HepG2 (cell line): Measurements from ENCODE around the gene ZNF367. TPM values are rescaled to one million over a fixed set of nuclear protein-coding genes. Genes with fewer than 3 reads are reported as not detected.

ENCODE experiments used
- AGO2 ChIP-seq: fragments of 200-400 bp; formaldehyde crosslinking; optimal IDR thresholded peaks from 2 replicates; pipeline ENCODE3; 2017; ENCODE audit warnings: mild to moderate bottlenecking, low read depth, low read length, moderate library complexity
- CHD4 ChIP-seq: fragments of 200-600 bp; sonication (generic); IDR thresholded peaks from 2 replicates; pipeline ENCODE4 v1.7.0; 2017; ENCODE audit warnings: mild to moderate bottlenecking, low read length, borderline replicate concordance
- FOSL2 ChIP-seq: sonication (generic); formaldehyde crosslinking; IDR thresholded peaks from 2 replicates; pipeline ENCODE4 v1.4.0; 2020; ENCODE audit warnings: missing genetic modification reagents
- GFI1 ChIP-seq: sonication (generic); formaldehyde crosslinking; IDR thresholded peaks from 2 replicates; pipeline ENCODE4 v1.5.0; 2020; ENCODE audit warnings: missing genetic modification reagents, mild to moderate bottlenecking, borderline replicate concordance
- HIVEP1 ChIP-seq: sonication (generic); formaldehyde crosslinking; IDR thresholded peaks from 2 replicates; pipeline ENCODE4 v1.4.0; 2020; ENCODE audit warnings: mild to moderate bottlenecking, missing genetic modification reagents
- HNRNPH1 ChIP-seq: fragments of 200-400 bp; formaldehyde crosslinking; optimal IDR thresholded peaks from 2 replicates; pipeline ENCODE3; 2017; ENCODE audit warnings: mild to moderate bottlenecking, low read depth, low read length
- KLF11 ChIP-seq: IDR thresholded peaks from 2 replicates; pipeline ENCODE4 v1.6.1; 2016; ENCODE audit warnings: missing compliant biosample characterization
- MIER3 ChIP-seq: IDR thresholded peaks from 2 replicates; pipeline ENCODE4 v1.6.1; 2016; ENCODE audit warnings: missing compliant biosample characterization, borderline replicate concordance
- PCBP1 ChIP-seq: fragments of 200-400 bp; formaldehyde crosslinking; IDR thresholded peaks from 2 replicates; pipeline ENCODE4 v1.6.1; 2017; ENCODE audit warnings: mild to moderate bottlenecking, low read depth, low read length, borderline replicate concordance
- PHF5A ChIP-seq: IDR thresholded peaks from one replicate; pipeline ENCODE4 v1.6.1; 2018; ENCODE audit warnings: low read depth, missing genetic modification reagents; ENCODE audit not compliant: unreplicated experiment
- RFX1 ChIP-seq: fragments of 450-650 bp; IDR thresholded peaks from 2 replicates; pipeline ENCODE4 v1.6.1; 2017
- RFXANK ChIP-seq: IDR thresholded peaks from 2 replicates; pipeline ENCODE4 v1.6.1; 2016
- TIGD3 ChIP-seq: sonication (generic); formaldehyde crosslinking; IDR thresholded peaks from 2 replicates; pipeline ENCODE4 v1.5.1; 2020; ENCODE audit warnings: mild to moderate bottlenecking, missing genetic modification reagents, borderline replicate concordance
- ZBTB21 ChIP-seq: sonication (generic); formaldehyde crosslinking; IDR thresholded peaks from 2 replicates; pipeline ENCODE4 v1.4.0; 2020; ENCODE audit warnings: missing genetic modification reagents
- ZKSCAN8 ChIP-seq: IDR thresholded peaks from 2 replicates; pipeline ENCODE4 v1.6.1; 2016; ENCODE audit warnings: borderline replicate concordance, missing genetic modification reagents, missing compliant biosample characterization
- ZMAT3 ChIP-seq: sonication (generic); formaldehyde crosslinking; conservative IDR thresholded peaks from 2 replicates; pipeline ENCODE4 v1.7.0; 2021; ENCODE audit warnings: missing genetic modification reagents
- ZNF230 ChIP-seq: sonication (generic); formaldehyde crosslinking; IDR thresholded peaks from 2 replicates; pipeline ENCODE4 v1.4.0; 2020; ENCODE audit warnings: mild to moderate bottlenecking, missing genetic modification reagents
- ZNF256 ChIP-seq: sonication (generic); formaldehyde crosslinking; conservative IDR thresholded peaks from 2 replicates; pipeline ENCODE4 v1.4.0; 2020; ENCODE audit warnings: missing genetic modification reagents
- ZNF33A ChIP-seq: sonication (generic); formaldehyde crosslinking; IDR thresholded peaks from 2 replicates; pipeline ENCODE4 v1.5.1; 2020; ENCODE audit warnings: missing genetic modification reagents, mild to moderate bottlenecking, moderate library complexity, borderline replicate concordance
- ZNF34 ChIP-seq: sonication (generic); formaldehyde crosslinking; IDR thresholded peaks from 2 replicates; pipeline ENCODE4 v1.4.0; 2020; ENCODE audit warnings: mild to moderate bottlenecking, missing genetic modification reagents, borderline replicate concordance
- ZNF615 ChIP-seq: sonication (generic); formaldehyde crosslinking; IDR thresholded peaks from 2 replicates; pipeline ENCODE4 v1.5.0; 2020; ENCODE audit warnings: mild to moderate bottlenecking, missing genetic modification reagents, borderline replicate concordance
- ZNF644 ChIP-seq: IDR thresholded peaks from 2 replicates; pipeline ENCODE4 v1.6.1; 2016; ENCODE audit warnings: low read depth
- ZNF674 ChIP-seq: sonication (generic); formaldehyde crosslinking; IDR thresholded peaks from 2 replicates; pipeline ENCODE4 v1.5.0; 2020; ENCODE audit warnings: low read depth, mild to moderate bottlenecking, missing genetic modification reagents
- ZNF720 ChIP-seq: sonication (generic); formaldehyde crosslinking; IDR thresholded peaks from 2 replicates; pipeline ENCODE4 v1.4.0; 2020; ENCODE audit warnings: missing genetic modification reagents
- ZSCAN29 ChIP-seq: sonication (generic); formaldehyde crosslinking; conservative IDR thresholded peaks from 2 replicates; pipeline ENCODE4 v1.4.0; 2020; ENCODE audit warnings: mild to moderate bottlenecking, missing genetic modification reagents
- polyA plus RNA-seq, 8 experiments: library from polyadenylated mRNA; depleted of rRNA in 3 of 8; stranded (reverse) in 7 of 8; unstranded in 1 of 8; fragments of >200 nt; fragmentation: Illumina TruSeq in 4 of 8; extraction: Trizol in 4 of 8; gene quantifications; 2 replicates each; pipeline versions ENCODE4 v1.2.1 to v1.2.3, GENCODE V29; 2011 to 2016; ENCODE audit warnings: low read depth in 4 of 8, missing spikeins in 1 of 8, mixed read lengths in 1 of 8; ENCODE audit not compliant: insufficient read depth in 1 of 8
- total RNA-seq, 5 experiments: library from RNA; depleted of rRNA; stranded (reverse); fragments of >200 nt; fragmentation: Illumina TruSeq; extraction: Trizol; gene quantifications; 2 replicates each; pipeline ENCODE4 v1.2.3, GENCODE V29; 2016; ENCODE audit warnings: low read depth in 1 of 5
- TF ChIP-seq, protein P1 (sequence below): sonication (generic); formaldehyde crosslinking; IDR thresholded peaks from 2 replicates; pipeline ENCODE4 v1.4.0; 2020; ENCODE audit warnings: mild to moderate bottlenecking, missing genetic modification reagents
- TF ChIP-seq, protein P2 (sequence below): sonication (generic); formaldehyde crosslinking; IDR thresholded peaks from 2 replicates; pipeline ENCODE4 v1.4.0; 2020; ENCODE audit warnings: missing genetic modification reagents, borderline replicate concordance

The ZNF367 gene
- total and polyA plus RNA-seq, 2 of the 13 experiments (the other 11 are each of a cell fraction or from before 2014, with no cell fraction given), result 2.9 to 7.7 TPM

- peak; percentile 67; the same call in 1 of the 2 replicates for TF ChIP-seq PCBP1
- peak; percentile 58; the same call in 1 of the 2 replicates for TF ChIP-seq ZNF34
- TF ChIP-seq, protein P1, sequence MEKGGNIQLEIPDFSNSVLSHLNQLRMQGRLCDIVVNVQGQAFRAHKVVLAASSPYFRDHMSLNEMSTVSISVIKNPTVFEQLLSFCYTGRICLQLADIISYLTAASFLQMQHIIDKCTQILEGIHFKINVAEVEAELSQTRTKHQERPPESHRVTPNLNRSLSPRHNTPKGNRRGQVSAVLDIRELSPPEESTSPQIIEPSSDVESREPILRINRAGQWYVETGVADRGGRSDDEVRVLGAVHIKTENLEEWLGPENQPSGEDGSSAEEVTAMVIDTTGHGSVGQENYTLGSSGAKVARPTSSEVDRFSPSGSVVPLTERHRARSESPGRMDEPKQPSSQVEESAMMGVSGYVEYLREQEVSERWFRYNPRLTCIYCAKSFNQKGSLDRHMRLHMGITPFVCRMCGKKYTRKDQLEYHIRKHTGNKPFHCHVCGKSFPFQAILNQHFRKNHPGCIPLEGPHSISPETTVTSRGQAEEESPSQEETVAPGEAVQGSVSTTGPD (CRISPR knock-in tag), result no peak
- no peak for TF ChIP-seq ZNF33A (CRISPR knock-in tag)
- TF ChIP-seq RFX1, result no peak
- no peak for TF ChIP-seq PHF5A (CRISPR knock-in tag)
- 0 out of 2 replicates have a peak, but pooled peaks have one; percentile 50 for TF ChIP-seq CHD4
- peak; percentile 51; the same call in 1 of the 2 replicates for TF ChIP-seq FOSL2
- TF ChIP-seq, protein P2, sequence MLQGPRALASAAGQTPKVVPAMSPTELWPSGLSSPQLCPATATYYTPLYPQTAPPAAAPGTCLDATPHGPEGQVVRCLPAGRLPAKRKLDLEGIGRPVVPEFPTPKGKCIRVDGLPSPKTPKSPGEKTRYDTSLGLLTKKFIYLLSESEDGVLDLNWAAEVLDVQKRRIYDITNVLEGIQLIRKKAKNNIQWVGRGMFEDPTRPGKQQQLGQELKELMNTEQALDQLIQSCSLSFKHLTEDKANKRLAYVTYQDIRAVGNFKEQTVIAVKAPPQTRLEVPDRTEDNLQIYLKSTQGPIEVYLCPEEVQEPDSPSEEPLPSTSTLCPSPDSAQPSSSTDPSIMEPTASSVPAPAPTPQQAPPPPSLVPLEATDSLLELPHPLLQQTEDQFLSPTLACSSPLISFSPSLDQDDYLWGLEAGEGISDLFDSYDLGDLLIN (CRISPR knock-in tag), result no peak
- TF ChIP-seq ZNF256, result no peak
- peak; percentile 18; the same call in 1 of the 2 replicates for TF ChIP-seq ZSCAN29 (CRISPR knock-in tag)
- no peak for TF ChIP-seq TIGD3
- TF ChIP-seq ZNF674 (CRISPR knock-in tag), result no peak
- no peak for TF ChIP-seq ZNF644 (CRISPR knock-in tag)
- TF ChIP-seq MIER3 (CRISPR knock-in tag), result peak; percentile 42; the same call in 1 of the 2 replicates
- TF ChIP-seq ZBTB21 (CRISPR knock-in tag), result no peak
- peak; percentile 57; the same call in 1 of the 2 replicates for TF ChIP-seq ZNF615
- peak; percentile 95 for TF ChIP-seq AGO2
- TF ChIP-seq ZNF720 (CRISPR knock-in tag), result no peak
- TF ChIP-seq ZKSCAN8 (CRISPR knock-in tag), result peak; percentile 60; the same call in 1 of the 2 replicates
- TF ChIP-seq ZMAT3 (CRISPR knock-in tag), result peak; percentile 92
- TF ChIP-seq RFXANK (CRISPR knock-in tag), result 0 out of 2 replicates have a peak, but pooled peaks have one; percentile 21
- TF ChIP-seq ZNF230, result no peak
- TF ChIP-seq HNRNPH1, result no peak
- TF ChIP-seq GFI1 (CRISPR knock-in tag), result peak; percentile 68; the same call in 1 of the 2 replicates
- TF ChIP-seq HIVEP1 (CRISPR knock-in tag), result peak; percentile 54; the same call in 1 of the 2 replicates
- TF ChIP-seq KLF11 (CRISPR knock-in tag), result no peak
Observed at GRCh38 chr9:96418920-96419690, 935 bp upstream of the ZNF367 start (continued).
